KOPT-K1 (cell line): ENCODE measurements around the gene TTC16.
"Not testable (repeated sequence)": the region's sequence is repeated elsewhere in the genome, so short reads cannot be mapped to it uniquely, and the experiment has no call there.

Experiments used
- H3K27ac ChIP-seq: fragments of 200-600 bp; sonication (generic); 2 replicates; pipeline ENCODE4 v1.5.1; 2016; ENCODE audit warnings: antibody characterized with exemption, mild to moderate bottlenecking, low read depth, low read length; ENCODE audit not compliant: poor library complexity, severe bottlenecking
- H3K36me3 ChIP-seq: fragments of 200-600 bp; sonication (generic); 2 replicates; pipeline ENCODE4 v1.5.1; 2017; ENCODE audit warnings: antibody characterized with exemption, mild to moderate bottlenecking, low read length, moderate library complexity; ENCODE audit not compliant: insufficient read depth
- H3K9me3 ChIP-seq: fragments of 200-600 bp; sonication (generic); 2 replicates; pipeline ENCODE4 v1.5.1; 2017; ENCODE audit warnings: antibody characterized with exemption, low read length, mild to moderate bottlenecking; ENCODE audit not compliant: insufficient read depth, poor library complexity, severe bottlenecking

Gene TTC16

DNA sequence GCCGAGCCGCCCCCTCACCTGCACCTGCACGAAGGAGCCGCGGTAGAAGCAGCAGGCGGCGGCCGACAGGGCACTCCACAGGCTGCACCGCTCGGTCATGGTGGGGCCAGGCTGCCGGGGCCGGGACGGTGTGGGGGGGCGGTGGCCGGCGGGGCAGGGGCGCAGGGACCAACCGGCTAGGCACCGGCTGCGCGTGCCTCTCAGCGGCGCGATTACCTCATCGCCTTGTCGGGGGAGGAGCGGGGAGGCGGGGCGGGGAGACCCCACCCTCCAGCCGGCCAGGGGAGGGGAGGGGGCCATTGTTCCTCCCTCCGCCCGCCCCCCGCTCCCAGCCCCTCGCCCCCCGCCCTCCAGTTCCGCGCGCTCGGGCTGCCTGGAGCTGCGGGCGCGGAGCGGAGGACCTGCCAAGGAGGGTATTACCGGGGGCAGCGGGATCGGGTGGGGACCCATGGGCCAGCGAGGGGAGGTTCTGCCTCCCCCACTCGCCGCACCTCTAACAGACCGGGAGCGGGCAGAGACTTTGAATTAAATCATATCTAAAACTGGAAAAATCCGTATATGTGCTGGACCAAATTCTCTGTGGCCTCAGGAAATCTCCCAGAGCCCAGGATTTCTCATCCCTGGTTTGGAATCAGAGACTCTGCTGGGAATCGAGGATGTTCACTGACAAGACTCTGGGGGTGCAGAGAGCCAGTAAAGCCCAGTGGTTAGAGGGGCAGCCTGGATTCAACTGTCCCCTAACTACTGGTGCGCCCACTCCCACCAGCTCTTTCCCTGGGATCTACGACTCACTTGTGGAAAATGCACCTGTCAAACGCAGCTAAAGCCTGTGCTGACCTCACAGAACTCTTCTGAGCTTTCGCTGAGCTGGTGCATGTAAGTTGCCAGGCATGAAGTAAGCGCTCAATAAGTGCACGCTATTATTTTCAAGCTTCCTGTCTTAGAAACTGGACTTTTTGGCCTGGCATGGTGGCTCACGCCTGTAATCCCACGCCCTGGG is 39.5 kb downstream of the TTC16 start:
- no peak overlapping the region for H3K27ac ChIP-seq
- H3K9me3 ChIP-seq, result no peaks in the 10 kb centered on the region
- peaks cover 49% of the 10 kb centered on the region for H3K36me3 ChIP-seq

GRCh38 chr9:127756233-127756632 is 40.4 kb downstream of the TTC16 start:
- no peaks in the 10 kb centered on the region for H3K9me3 ChIP-seq
- peaks cover 44% of the 10 kb centered on the region for H3K36me3 ChIP-seq
- no peak overlapping the region for H3K27ac ChIP-seq

- H3K27ac ChIP-seq, H3K9me3 ChIP-seq: not testable (repeated sequence)
- H3K36me3 ChIP-seq, result peaks cover 44% of the 10 kb centered on the region; the same call in 1 of the 2 replicates
Observed at GRCh38 chr9:127756776-127757175, 40.9 kb downstream of the TTC16 start.

DNA sequence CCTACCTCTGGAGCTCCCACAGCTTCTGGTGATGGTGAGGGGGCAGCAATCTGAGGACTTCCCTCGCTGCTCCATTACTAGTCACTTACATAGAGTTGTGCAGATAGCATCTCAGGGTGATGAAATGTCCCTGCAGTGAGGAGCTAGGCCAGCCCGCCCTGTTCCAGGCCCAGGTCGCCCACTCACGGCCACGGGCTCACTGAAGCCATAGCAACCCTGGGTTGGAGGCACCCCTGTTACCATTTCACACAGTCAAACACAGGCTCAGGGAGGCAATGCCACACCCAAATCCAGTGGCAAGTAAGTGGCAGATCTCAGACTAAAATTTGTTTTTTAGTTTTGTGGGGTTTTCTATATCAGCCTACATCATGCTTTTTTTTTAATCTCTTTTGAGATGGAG is 43.0 kb downstream of the TTC16 start:
- Histone ChIP-seq H3K27ac (no peak overlapping the region), H3K9me3 (no peaks in the 10 kb centered on the region), H3K36me3 (peaks cover 51% of the 10 kb centered on the region; the same call in 1 of the 2 replicates)

DNA sequence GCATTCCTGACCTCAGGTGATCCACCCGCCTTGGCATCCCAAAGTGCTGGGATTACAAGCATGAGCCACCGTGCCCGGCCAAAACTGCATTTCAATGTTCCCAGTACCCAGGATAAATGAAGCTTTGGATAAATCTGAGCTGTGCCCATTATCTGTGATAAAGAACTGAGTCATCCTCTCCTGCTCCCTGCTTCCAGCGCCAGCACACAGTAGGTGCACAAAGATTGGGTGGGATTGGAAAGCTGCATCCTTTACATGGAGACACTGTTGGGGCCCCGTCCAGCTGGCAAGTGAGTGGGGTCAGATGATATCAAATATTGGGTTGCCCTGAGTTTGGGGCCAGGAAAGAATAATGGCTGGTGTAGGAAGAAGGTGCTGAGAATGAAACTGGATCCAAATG is 45.2 kb downstream of the TTC16 start:
- Histone ChIP-seq H3K9me3 (no peaks in the 10 kb centered on the region), H3K36me3 (peaks cover 63% of the 10 kb centered on the region), H3K27ac (no peak overlapping the region)

DNA sequence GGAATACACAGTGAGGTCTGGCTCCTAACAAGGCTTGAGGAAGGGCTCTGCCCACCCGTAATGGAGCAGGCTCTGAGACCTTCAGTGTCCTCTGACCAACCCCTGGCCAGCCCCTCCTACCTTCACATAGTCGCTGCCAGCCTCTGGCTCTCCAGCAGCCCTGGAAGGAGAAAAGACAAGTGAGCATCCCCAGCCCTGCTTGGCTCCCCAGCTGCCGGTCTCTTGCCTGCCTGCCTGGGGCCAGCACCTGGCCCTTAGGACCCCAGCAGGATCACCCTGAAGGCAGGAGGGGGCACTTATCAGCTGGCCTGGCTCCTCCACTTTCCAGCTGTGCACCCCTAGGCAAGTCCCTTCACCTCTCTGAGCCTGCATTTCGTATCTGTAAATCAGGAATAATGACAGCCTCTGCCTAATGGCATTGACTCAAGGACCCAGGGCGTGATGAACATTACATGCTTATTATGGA is 45.6 kb downstream of the TTC16 start:
- Histone ChIP-seq H3K36me3 (peaks cover 65% of the 10 kb centered on the region), H3K27ac (no peak overlapping the region)

GRCh38 chr9:127762111-127762676 is 46.3 kb downstream of the TTC16 start:
- H3K36me3 ChIP-seq, result peaks cover 71% of the 10 kb centered on the region
- no peak overlapping the region for H3K27ac ChIP-seq
- no peaks in the 10 kb centered on the region for H3K9me3 ChIP-seq

More for the DNA sequence above, 45.6 kb downstream of the TTC16 start:
- H3K9me3 ChIP-seq, result no peaks in the 10 kb centered on the region

DNA sequence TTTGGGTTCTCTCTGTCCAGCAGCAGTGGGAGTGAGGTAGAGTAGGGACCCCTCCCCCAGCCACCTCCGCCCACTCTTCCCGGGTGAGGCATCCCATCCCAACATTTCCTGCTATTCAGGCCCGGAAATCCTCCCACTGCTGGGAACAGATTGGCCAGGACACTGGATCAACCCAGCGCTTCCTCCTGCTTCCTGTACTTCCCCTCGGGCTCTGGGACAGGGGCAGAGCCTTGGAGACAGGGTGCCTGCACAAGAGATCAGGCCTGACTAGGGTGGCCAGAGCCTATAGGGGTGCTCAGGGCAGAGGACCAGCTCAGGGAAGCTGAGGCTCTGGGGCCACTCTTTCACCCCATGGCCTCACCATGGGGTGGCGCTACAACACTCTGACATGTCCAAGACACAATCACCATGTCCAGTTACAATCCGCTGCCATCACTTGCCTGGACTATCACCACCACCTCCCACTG is 48.1 kb downstream of the TTC16 start:
- H3K36me3 ChIP-seq, result peaks cover 71% of the 10 kb centered on the region
- H3K9me3 ChIP-seq, result no peaks in the 10 kb centered on the region
- H3K27ac ChIP-seq, result no peak overlapping the region

GRCh38 chr9:127765418-127765817 is 49.5 kb downstream of the TTC16 start:
- H3K9me3 ChIP-seq, result no peaks in the 10 kb centered on the region
- peaks cover 63% of the 10 kb centered on the region for H3K36me3 ChIP-seq

GRCh38 chr9:127767410-127767809 is 51.5 kb downstream of the TTC16 start:
- H3K27ac ChIP-seq, result peak overlapping the region; percentile 63
- no peaks in the 10 kb centered on the region for H3K9me3 ChIP-seq
- H3K36me3 ChIP-seq, result peaks cover 55% of the 10 kb centered on the region

More at GRCh38 chr9:127765418-127765817, 49.5 kb downstream of the TTC16 start:
- no peak overlapping the region for H3K27ac ChIP-seq

- no peaks in the 10 kb centered on the region for H3K9me3 ChIP-seq
- H3K27ac ChIP-seq, result peak overlapping the region; percentile 63
- peaks cover 55% of the 10 kb centered on the region for H3K36me3 ChIP-seq
Observed at GRCh38 chr9:127767909-127768331, 52.0 kb downstream of the TTC16 start.

DNA sequence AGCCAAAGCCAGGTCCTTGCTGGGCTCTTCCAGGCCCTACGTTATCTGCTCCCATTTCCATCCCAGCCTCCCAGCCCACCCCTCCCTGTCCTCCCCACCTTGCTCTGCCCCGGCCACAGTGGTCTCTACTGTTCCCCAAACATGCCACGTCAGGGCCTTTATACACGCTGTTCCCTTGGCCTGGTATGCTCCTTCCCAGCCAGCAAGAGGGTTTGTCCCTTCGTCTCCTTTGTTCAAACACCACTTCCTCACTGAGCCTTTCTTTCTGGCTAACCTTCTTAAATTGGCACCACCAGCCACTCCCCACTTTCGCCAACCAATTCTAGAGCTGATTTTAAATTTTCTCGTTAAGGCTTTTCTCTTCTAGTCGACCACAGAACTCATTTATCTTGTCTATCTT is 52.8 kb downstream of the TTC16 start:
- peaks cover 59% of the 10 kb centered on the region for H3K36me3 ChIP-seq
- no peaks in the 10 kb centered on the region for H3K9me3 ChIP-seq
- H3K27ac ChIP-seq, result peak overlapping the region; percentile 63

- H3K36me3 ChIP-seq, result peaks cover 63% of the 10 kb centered on the region
- H3K27ac ChIP-seq, result peak overlapping the region; percentile 63
- no peaks in the 10 kb centered on the region for H3K9me3 ChIP-seq
Observed at GRCh38 chr9:127769101-127769500, 53.2 kb downstream of the TTC16 start.

GRCh38 chr9:127769929-127770582 is 54.2 kb downstream of the TTC16 start:
- Histone ChIP-seq H3K36me3 (peaks cover 61% of the 10 kb centered on the region), H3K9me3 (no peaks in the 10 kb centered on the region), H3K27ac (peak overlapping the region; percentile 55)

- Histone ChIP-seq H3K9me3 (no peaks in the 10 kb centered on the region), H3K36me3 (peaks cover 57% of the 10 kb centered on the region), H3K27ac (peak overlapping the region; percentile 55)
Observed at GRCh38 chr9:127770583-127770904, 54.7 kb downstream of the TTC16 start.
